ENCODE results near the gene IRAG1.

DNA sequence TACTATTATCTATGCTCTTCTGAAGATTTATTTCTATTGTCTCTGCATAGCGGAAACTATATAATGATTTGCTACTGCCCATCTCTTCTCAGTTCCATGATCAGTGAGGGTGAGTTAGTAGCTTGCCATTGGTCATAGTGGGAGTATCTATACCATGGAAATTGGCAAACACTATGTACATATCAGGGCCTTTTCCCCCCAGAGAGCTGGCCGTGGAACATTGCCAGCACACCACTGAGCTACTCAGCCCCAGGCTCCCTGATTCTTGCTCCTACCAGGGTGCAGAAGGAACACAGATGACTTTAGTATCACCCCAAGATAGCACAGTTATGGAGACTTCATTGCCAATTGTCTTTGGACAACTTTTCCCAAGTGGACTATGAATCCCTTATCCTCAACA lies 33.2 kb downstream of the IRAG1 start:
- TF ChIP-seq, protein P1, sequence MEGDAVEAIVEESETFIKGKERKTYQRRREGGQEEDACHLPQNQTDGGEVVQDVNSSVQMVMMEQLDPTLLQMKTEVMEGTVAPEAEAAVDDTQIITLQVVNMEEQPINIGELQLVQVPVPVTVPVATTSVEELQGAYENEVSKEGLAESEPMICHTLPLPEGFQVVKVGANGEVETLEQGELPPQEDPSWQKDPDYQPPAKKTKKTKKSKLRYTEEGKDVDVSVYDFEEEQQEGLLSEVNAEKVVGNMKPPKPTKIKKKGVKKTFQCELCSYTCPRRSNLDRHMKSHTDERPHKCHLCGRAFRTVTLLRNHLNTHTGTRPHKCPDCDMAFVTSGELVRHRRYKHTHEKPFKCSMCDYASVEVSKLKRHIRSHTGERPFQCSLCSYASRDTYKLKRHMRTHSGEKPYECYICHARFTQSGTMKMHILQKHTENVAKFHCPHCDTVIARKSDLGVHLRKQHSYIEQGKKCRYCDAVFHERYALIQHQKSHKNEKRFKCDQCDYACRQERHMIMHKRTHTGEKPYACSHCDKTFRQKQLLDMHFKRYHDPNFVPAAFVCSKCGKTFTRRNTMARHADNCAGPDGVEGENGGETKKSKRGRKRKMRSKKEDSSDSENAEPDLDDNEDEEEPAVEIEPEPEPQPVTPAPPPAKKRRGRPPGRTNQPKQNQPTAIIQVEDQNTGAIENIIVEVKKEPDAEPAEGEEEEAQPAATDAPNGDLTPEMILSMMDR (IDR thresholded peaks at IDR 0.05) = no peak
- no peak for TF ChIP-seq POLR2A (IDR thresholded peaks at IDR 0.05)

Measured in ovary (tissue), 3 donors.